RWPE1 (cell line): ENCODE measurements around the gene RABEP2.
"Not testable (repeated sequence)": the region's sequence is repeated elsewhere in the genome, so short reads cannot be mapped to it uniquely, and the experiment has no call there.

Experiments
- CTCF ChIA-PET: fragments of 350-600 bp; sonication (Branson Sonifier 250); formaldehyde crosslinking; extraction: SDS; loops from one replicate; lab custom pipeline; 2021; lab: Yijun Ruan, JAX
- POLR2A ChIA-PET: fragments of 400-600 bp; formaldehyde crosslinking; extraction: SDS; loops from one replicate; lab custom pipeline; 2020; ENCODE audit warnings: antibody characterized with exemption; ENCODE audit not compliant: low non-redundant PET; lab: Yijun Ruan, JAX
- DNase-seq: peaks from one replicate; pipeline ENCODE4 v3.0.0; 2012; ENCODE audit warnings: low spot score
- H3K27ac ChIP-seq: fragments of 450-650 bp; 2 replicates; pipeline ENCODE4 v1.5.1; 2017
- CTCF ChIP-seq: fragments of 450-650 bp; conservative IDR thresholded peaks from 2 replicates; pipeline ENCODE4 v1.5.1; 2017; ENCODE audit warnings: low read depth, mild to moderate bottlenecking

RABEP2 gene

GRCh38 chr16:28924762-28925385 is at the start of gene RABEP2:
Gene RABEP2 (minus strand): TSS chr16:28925238. CDS start chr16:28925163, 75 bp downstream.
- ChIA-PET CTCF (interaction anchor here (0.6 kb wide), 1 partner anchor 11 kb away, joined by 3 read pairs; no protein-coding TSS in a partner anchor), POLR2A (interaction anchor here (0.6 to 1.0 kb wide), 2 partner anchors 15 to 20 kb away, joined by 3 to 4 read pairs; no protein-coding TSS in a partner anchor)

GRCh38 chr16:28974437-28975157 is 49.6 kb upstream of the RABEP2 start, which contains the start of gene SPNS1:
Gene SPNS1 (plus strand): TSS chr16:28974778. CDS start chr16:28975152, 374 bp downstream.
- TF ChIP-seq CTCF: no peak
- POLR2A ChIA-PET: interaction anchor here (0.6 kb wide), 1 partner anchor 830 kb away, joined by 3 read pairs; no protein-coding TSS in a partner anchor
- peak within 1 kb of the TSS; percentile 86 for H3K27ac ChIP-seq
- peak; percentile 96 for DNase-seq
- CTCF ChIA-PET: no interaction called here

More at GRCh38 chr16:28924762-28925385, at the start of gene RABEP2:
- no peak for TF ChIP-seq CTCF
- H3K27ac ChIP-seq: peak within 1 kb of the TSS; percentile 99
- DNase-seq: peak; percentile 99

GRCh38 chr16:28974007-28974436 is 49.0 kb upstream of the RABEP2 start:
- TF ChIP-seq CTCF: peak; percentile 73
- H3K27ac ChIP-seq: peak overlapping the region; percentile 86
- peak; percentile 67 for DNase-seq
- CTCF ChIA-PET: interaction anchor here (0.8 kb wide), 1 partner anchor 15 kb away, joined by 5 read pairs; no protein-coding TSS in a partner anchor
- POLR2A ChIA-PET: interaction anchor here (0.6 kb wide), 1 partner anchor 831 kb away, joined by 3 read pairs; no protein-coding TSS in a partner anchor

GRCh38 chr16:28969696-28970095 is 44.7 kb upstream of the RABEP2 start:
- H3K27ac ChIP-seq, DNase-seq, POLR2A ChIA-PET: not testable (repeated sequence)
- CTCF ChIA-PET: interaction anchor here (1.1 kb wide), 1 partner anchor 8 kb away, joined by 4 read pairs; no protein-coding TSS in a partner anchor

- CTCF ChIA-PET: no interaction called here
- DNase-seq: no peak
- no peak for TF ChIP-seq CTCF
- no peak overlapping the region for H3K27ac ChIP-seq
- POLR2A ChIA-PET: interaction anchor here (0.6 kb wide), 1 partner anchor 11 kb away, joined by 3 read pairs; no protein-coding TSS in a partner anchor
Measured at GRCh38 chr16:28967156-28967555, 42.1 kb upstream of the RABEP2 start.

GRCh38 chr16:28964496-28964895 is 39.5 kb upstream of the RABEP2 start:
- ChIA-PET CTCF (no interaction called here), POLR2A (no interaction called here)
- H3K27ac ChIP-seq: no peak overlapping the region
- no peak for DNase-seq
- no peak for TF ChIP-seq CTCF
